HFFc6 (cell line): ENCODE data around the gene BEND2. TPM values are rescaled to one million over a fixed set of nuclear protein-coding genes. Genes with fewer than 3 reads are reported as not detected.

ENCODE experiments used
- DNase-seq: peaks from one replicate; pipeline ENCODE4 v3.0.0-alpha.2; 2018
- H3K27ac Mint-ChIP-seq: 2 replicates; pipeline ENCODE4 v1.8.0; 2020; ENCODE audit warnings: mild to moderate bottlenecking, mixed read lengths
- H3K27me3 Mint-ChIP-seq: 2 replicates; pipeline ENCODE4 v1.8.0; 2021; ENCODE audit warnings: mild to moderate bottlenecking, moderate library complexity, mixed read lengths; ENCODE audit not compliant: insufficient read depth
- H3K36me3 Mint-ChIP-seq: 2 replicates; pipeline ENCODE4 v1.8.0; 2021; ENCODE audit warnings: low read depth, mixed read lengths
- H3K4me1 Mint-ChIP-seq: 2 replicates; pipeline ENCODE4 v1.8.0; 2020; ENCODE audit warnings: low read depth, mixed read lengths
- H3K4me3 Mint-ChIP-seq: 2 replicates; pipeline ENCODE4 v1.8.0; 2020; ENCODE audit warnings: mild to moderate bottlenecking, moderate library complexity, mixed read lengths
- H3K9me3 Mint-ChIP-seq: 2 replicates; pipeline ENCODE4 v1.8.0; 2020; ENCODE audit warnings: mild to moderate bottlenecking, mixed read lengths
- CTCF ChIP-seq: fragments of 200-600 bp; sonication (generic); IDR thresholded peaks from 2 replicates; pipeline ENCODE4 v1.5.0; 2021; ENCODE audit warnings: antibody characterized with exemption, mild to moderate bottlenecking
- total RNA-seq, 6 experiments: library from RNA; stranded (reverse); fragmentation: NEBNext Ultra II Directional; extraction: Animal tissue kit (Norgen Biotek cat#: 25700); gene quantifications; 2 replicates in 1 of 6; 3 replicates in 5 of 6; pipeline ENCODE4 v1.2.3, GENCODE V29; 2021

Gene BEND2
- total RNA-seq, 6 experiments from 2014 or later, result not detected

GRCh38 chrX:18174209-18174608 lies 46.5 kb downstream of the BEND2 start:
- no peak overlapping the region for H3K27ac Mint-ChIP-seq
- H3K4me1 Mint-ChIP-seq, result no peaks in the 10 kb centered on the region
- H3K4me3 Mint-ChIP-seq, result no peak overlapping the region
- no peak for DNase-seq
- TF ChIP-seq CTCF, result no peak
- H3K27me3 Mint-ChIP-seq, result no peaks in the 10 kb centered on the region
- no peaks in the 10 kb centered on the region for H3K36me3 Mint-ChIP-seq
- H3K9me3 Mint-ChIP-seq, result peaks cover 8% of the 10 kb centered on the region; the same call in 1 of the 2 replicates

- H3K27me3 Mint-ChIP-seq, result no peaks in the 10 kb centered on the region
- DNase-seq, result no peak
- H3K36me3 Mint-ChIP-seq, result no peaks in the 10 kb centered on the region
- H3K4me1 Mint-ChIP-seq, result no peaks in the 10 kb centered on the region
- peaks cover 8% of the 10 kb centered on the region; the same call in 1 of the 2 replicates for H3K9me3 Mint-ChIP-seq
- H3K27ac Mint-ChIP-seq, result no peak overlapping the region
- no peak for TF ChIP-seq CTCF
- H3K4me3 Mint-ChIP-seq, result no peak overlapping the region
Measured at GRCh38 chrX:18173494-18174180, 47.0 kb downstream of the BEND2 start.

GRCh38 chrX:18172970-18173369 lies 47.7 kb downstream of the BEND2 start:
- Mint-ChIP-seq H3K9me3 (peaks cover 4% of the 10 kb centered on the region; the same call in 1 of the 2 replicates), H3K27me3 (no peaks in the 10 kb centered on the region), H3K4me3 (no peak overlapping the region), H3K27ac (no peak overlapping the region), H3K4me1 (no peaks in the 10 kb centered on the region), H3K36me3 (no peaks in the 10 kb centered on the region)
- TF ChIP-seq CTCF, result no peak
- DNase-seq, result no peak

GRCh38 chrX:18170910-18171309 lies 49.8 kb downstream of the BEND2 start:
- Mint-ChIP-seq H3K4me1 (no peaks in the 10 kb centered on the region), H3K9me3 (no peaks in the 10 kb centered on the region; the same call in 1 of the 2 replicates), H3K27me3 (no peaks in the 10 kb centered on the region), H3K36me3 (no peaks in the 10 kb centered on the region), H3K4me3 (no peak overlapping the region), H3K27ac (no peak overlapping the region)
- no peak for TF ChIP-seq CTCF
- DNase-seq, result no peak

- H3K4me3 Mint-ChIP-seq, result no peak overlapping the region
- H3K9me3 Mint-ChIP-seq, result no peaks in the 10 kb centered on the region
- no peaks in the 10 kb centered on the region for H3K27me3 Mint-ChIP-seq
- H3K36me3 Mint-ChIP-seq, result no peaks in the 10 kb centered on the region
- no peak for TF ChIP-seq CTCF
- no peaks in the 10 kb centered on the region for H3K4me1 Mint-ChIP-seq
- no peak for DNase-seq
- H3K27ac Mint-ChIP-seq, result no peak overlapping the region
Measured at GRCh38 chrX:18166068-18166467, 54.6 kb downstream of the BEND2 start.
